Stimulated activated CD8-positive, alpha-beta memory T cell treated with anti-CD3 and anti-CD28 coated beads, Interleukin-15, amount 100 ng/mL, for 4 hours (primary cell): ENCODE results near the gene NCAPD2.

Source experiments
- DNase-seq, 2 donors: peaks; one replicate each; pipeline ENCODE4 v3.0.0-alpha.2; 2020; ENCODE audit warnings: low read depth in 2 of 2

The NCAPD2 gene, protein sequence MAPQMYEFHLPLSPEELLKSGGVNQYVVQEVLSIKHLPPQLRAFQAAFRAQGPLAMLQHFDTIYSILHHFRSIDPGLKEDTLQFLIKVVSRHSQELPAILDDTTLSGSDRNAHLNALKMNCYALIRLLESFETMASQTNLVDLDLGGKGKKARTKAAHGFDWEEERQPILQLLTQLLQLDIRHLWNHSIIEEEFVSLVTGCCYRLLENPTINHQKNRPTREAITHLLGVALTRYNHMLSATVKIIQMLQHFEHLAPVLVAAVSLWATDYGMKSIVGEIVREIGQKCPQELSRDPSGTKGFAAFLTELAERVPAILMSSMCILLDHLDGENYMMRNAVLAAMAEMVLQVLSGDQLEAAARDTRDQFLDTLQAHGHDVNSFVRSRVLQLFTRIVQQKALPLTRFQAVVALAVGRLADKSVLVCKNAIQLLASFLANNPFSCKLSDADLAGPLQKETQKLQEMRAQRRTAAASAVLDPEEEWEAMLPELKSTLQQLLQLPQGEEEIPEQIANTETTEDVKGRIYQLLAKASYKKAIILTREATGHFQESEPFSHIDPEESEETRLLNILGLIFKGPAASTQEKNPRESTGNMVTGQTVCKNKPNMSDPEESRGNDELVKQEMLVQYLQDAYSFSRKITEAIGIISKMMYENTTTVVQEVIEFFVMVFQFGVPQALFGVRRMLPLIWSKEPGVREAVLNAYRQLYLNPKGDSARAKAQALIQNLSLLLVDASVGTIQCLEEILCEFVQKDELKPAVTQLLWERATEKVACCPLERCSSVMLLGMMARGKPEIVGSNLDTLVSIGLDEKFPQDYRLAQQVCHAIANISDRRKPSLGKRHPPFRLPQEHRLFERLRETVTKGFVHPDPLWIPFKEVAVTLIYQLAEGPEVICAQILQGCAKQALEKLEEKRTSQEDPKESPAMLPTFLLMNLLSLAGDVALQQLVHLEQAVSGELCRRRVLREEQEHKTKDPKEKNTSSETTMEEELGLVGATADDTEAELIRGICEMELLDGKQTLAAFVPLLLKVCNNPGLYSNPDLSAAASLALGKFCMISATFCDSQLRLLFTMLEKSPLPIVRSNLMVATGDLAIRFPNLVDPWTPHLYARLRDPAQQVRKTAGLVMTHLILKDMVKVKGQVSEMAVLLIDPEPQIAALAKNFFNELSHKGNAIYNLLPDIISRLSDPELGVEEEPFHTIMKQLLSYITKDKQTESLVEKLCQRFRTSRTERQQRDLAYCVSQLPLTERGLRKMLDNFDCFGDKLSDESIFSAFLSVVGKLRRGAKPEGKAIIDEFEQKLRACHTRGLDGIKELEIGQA (N-terminal part only)

DNA sequence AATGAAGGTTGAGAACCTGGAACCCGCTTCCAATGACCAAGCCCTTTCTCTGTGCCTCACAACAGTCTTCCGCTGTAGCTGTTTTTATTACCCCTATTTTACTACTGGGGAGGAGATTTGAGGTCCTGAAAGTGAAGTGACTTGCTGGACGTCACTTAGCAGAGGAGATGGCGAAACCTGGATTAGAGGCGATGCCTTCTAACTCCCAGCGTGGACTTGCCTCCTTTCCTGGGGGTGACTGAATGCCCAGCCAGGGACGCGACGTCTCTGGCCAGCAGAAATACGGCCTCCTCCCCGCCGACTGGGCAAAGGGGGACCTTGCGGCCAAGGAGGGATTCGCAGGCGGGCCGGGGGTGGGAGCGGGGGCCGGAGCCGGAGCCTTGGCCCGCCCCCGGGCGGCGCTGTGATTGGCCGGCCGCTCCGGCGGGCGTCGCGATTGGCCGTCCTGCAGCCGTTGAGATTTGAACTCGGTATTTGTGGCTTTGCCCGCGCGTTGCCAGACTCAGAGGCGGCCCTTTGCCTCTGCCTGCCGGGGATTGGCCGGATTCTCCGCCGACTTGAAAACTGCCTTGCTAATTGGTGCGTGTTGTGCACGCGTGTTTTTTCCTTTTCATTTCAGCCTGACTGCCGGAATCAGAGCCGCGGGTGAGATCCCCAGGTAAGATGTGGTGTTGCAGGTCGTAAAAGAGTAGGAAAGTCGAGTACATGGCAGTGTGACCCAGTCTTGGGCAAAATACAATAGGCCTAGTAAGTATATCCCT lies at the start of gene NCAPD2:
Gene NCAPD2 (plus strand): TSS at position 606 of the 761 bp plus-strand sequence. CDS start 997 bp downstream, outside the sequence.
- DNase-seq: peak; percentile 89 to 90

- DNase-seq: no peak
These were observed 48.9 kb upstream of the NCAPD2 start, which contains the start of gene CD27 for GRCh38 chr12:6444704-6445688. Gene CD27 (plus strand): TSS chr12:6444955. CDS start chr12:6445096, 141 bp downstream.

DNA sequence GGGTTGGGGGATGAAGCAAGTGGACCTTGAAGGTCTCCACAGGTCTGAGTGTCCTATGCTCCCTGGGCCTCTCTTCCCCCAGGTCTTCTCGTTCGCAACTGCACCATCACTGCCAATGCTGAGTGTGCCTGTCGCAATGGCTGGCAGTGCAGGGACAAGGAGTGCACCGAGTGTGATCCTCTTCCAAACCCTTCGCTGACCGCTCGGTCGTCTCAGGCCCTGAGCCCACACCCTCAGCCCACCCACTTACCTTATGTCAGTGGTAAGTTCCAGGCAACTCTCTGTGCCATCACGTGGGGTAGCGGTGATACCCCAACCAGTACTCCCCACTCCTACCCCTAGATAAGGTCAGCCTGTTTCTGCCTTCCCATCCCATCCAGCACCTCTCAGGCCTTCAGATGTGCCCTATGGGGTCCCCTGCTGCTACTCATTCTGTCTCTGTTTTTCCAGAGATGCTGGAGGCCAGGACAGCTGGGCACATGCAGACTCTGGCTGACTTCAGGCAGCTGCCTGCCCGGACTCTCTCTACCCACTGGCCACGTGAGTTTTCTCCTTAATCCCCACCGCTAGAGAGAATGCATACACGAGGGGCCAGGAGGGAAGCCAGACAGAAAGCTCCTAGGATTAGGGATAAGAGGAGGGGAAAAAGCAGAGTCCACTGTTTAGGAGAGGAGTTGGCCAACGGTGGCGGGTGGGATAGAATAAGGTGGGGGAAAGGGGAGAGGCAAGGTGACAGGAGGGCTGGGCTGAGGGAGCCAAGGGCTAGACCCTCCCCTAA lies 43.6 kb upstream of the NCAPD2 start:
- no peak for DNase-seq

DNA sequence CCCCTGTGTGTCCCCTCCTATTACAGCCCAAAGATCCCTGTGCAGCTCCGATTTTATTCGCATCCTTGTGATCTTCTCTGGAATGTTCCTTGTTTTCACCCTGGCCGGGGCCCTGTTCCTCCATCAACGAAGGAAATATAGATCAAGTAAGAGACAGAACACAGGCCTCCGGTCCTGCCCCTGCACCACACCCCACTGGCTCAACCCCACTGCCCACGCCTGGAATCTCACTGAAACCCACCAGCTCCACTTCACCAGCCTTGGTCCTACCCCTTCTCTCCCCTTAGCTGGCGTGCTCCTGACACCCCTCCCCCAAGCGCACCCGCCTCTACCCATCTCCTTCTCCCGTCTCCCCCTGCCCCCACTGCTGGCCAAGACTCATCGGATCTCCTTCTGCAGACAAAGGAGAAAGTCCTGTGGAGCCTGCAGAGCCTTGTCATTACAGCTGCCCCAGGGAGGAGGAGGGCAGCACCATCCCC lies 43.0 kb upstream of the NCAPD2 start:
- DNase-seq: no peak

DNA sequence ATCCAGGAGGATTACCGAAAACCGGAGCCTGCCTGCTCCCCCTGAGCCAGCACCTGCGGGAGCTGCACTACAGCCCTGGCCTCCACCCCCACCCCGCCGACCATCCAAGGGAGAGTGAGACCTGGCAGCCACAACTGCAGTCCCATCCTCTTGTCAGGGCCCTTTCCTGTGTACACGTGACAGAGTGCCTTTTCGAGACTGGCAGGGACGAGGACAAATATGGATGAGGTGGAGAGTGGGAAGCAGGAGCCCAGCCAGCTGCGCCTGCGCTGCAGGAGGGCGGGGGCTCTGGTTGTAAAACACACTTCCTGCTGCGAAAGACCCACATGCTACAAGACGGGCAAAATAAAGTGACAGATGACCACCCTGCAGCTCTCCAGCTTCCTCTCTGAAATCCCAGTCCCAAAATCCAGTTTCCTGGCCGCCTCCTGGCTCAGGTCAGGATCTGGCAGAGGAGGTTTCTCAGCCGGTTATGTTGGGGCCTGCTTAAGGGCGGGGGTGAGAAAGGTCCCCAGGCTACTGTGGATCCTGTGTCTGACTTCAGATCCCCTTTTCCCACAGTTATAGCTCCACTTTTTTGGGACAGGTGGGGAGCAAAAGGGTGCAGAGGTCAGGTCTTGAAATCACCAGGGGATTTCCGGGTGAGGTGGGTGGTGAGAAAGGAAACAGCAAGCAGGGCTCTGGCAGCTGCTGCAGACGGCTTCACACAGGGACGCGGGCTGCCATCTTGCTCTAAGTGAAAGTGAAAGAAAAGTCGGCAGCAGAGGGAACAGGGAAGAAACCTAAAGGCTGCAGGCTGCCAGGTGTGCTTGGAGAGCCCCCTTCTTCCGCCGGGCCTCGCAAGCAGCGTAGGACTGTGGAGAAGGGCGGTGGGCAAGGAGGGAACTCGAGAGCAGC lies 42.3 kb upstream of the NCAPD2 start, which contains the start of gene TAPBPL:
Gene TAPBPL (plus strand): TSS at position 695 of the 897 bp plus-strand sequence. CDS start 207 bp downstream, outside the sequence.
- peak; percentile 57 to 69 for DNase-seq

DNA sequence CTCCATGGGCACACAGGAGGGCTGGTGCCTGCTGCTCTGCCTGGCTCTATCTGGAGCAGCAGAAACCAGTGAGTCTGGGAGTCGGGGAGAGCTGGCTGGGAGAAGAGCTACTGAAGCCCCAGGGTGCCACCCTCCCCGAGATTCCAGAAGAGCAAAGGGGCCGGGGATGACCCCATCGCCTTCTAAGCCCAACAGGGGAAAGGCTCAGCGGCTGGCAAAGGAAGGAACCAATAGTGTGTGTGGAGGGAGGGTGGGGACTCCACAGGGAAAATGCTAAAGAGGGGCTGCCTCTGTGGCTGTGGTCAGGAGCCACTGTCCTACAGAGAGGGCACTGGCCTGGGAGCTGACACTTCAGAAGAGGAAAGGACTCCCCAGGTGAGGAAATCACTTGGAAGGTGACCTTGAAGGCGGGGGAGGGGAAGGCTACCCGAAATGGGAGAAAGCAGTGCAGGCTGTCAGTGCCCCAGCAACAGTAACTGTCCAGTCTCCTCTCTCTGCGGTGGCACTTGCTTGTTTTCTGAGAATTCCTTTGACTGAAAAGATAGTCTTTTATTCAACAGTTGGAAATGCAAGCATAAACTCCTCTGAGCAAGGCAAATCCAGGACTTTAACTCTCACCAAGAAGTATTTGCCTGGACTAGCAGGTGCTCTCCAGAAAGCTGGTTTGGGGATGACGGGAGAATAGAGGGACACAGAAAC lies 41.5 kb upstream of the NCAPD2 start:
- no peak for DNase-seq

DNA sequence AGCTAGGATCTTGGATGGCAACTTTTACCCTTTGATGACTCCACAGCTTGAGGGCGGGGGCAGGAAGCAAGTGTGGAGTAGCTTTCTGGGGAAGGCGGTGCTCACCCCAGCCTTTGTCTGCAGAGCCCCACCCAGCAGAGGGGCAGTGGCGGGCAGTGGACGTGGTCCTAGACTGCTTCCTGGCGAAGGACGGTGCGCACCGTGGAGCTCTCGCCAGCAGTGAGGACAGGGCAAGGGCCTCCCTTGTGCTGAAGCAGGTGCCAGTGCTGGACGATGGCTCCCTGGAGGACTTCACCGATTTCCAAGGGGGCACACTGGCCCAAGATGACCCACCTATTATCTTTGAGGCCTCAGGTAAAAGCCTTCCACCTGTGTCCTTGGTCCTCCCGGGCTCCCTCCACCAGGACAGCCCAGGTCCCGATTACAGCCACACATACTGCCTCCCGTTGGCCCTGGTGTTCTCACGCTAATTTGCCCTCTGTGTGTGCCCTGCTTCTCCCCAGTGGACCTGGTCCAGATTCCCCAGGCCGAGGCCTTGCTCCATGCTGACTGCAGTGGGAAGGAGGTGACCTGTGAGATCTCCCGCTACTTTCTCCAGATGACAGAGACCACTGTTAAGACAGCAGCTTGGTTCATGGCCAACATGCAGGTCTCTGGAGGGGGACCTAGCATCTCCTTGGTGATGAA lies 40.8 kb upstream of the NCAPD2 start:
- no peak for DNase-seq

- no peak for DNase-seq
These were observed 36.5 kb upstream of the NCAPD2 start for GRCh38 chr12:6457220-6457945.

- DNase-seq: no peak
These were observed 35.5 kb upstream of the NCAPD2 start for GRCh38 chr12:6458281-6459003.

DNA sequence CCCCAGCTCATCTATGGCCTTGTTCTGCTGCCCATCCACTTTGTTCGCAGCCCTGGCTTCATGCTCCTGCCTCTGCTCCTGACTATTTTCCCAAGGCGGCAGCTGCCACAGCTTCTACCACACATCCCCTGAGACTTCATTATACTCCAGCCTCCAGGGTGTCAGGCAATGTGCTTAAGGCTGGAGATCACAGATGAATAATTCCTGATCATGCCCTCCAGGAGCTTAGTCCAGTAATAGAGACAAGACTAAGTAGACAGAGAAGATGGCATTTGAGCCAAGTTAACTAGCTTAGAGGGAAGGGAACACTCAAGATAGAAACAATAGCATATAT lies 34.9 kb upstream of the NCAPD2 start:
- DNase-seq: no peak

- no peak for DNase-seq
These were observed 33.0 kb upstream of the NCAPD2 start for GRCh38 chr12:6460751-6461371.

DNA sequence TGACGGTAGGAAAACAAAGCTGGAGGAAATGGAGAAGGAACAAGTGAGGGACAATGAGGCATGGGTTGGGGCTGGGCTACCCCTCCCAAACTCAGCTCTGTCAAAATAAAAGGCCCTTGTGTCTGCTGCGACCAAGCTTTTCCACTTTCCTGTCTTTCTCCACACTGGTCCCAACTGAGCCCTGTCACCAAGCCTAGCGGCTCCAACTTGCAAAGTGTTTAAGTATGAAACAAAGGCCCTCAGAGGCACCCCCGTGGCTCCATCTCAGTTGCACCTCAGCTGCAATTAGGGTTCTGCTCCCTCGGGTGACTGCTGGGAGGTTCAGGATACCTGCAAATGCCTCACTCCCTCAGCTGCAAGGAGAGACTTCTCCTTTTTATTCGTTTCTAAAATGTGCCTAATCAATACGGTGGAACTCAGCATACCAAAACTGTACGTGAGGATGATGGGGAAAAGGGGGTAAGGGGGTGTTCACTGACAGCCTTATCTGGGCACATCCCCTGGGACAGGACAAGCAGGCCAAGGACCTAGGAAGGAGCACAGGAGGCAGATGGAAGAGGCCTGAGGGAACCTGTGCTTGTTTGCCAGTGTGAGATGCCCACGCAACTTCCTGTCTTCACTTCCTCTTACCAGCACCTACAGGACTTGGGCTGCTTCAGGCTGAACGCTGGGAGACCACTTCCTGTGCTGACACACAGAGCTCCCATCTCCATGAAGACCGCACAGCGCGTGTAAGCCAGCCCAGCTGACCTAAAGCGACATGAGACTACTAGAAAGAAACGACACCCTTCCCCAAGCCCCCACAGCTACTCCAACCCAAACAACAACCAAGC lies 32.3 kb upstream of the NCAPD2 start:
- DNase-seq: peak; percentile 64 to 72

- no peak for DNase-seq
These were observed 31.5 kb upstream of the NCAPD2 start for GRCh38 chr12:6462234-6462995.
